D341Med (cell line): Measurements from ENCODE around the gene ILF2.

Experiments used
- DNase-seq: peaks from one replicate; pipeline ENCODE4 v3.0.0; 2012; ENCODE audit warnings: low spot score

ILF2 gene

GRCh38 chr1:153627715-153628626 is 42.8 kb downstream of the ILF2 start, which contains the start of gene S100A1:
Gene S100A1, plus strand, starts transcription at chr1:153628434. Its CDS starts 2,088 bp downstream, at chr1:153630522.
- peak; percentile 30 for DNase-seq

- peak; percentile 41 for DNase-seq
These were observed 43.7 kb downstream of the ILF2 start, which contains the start of gene S100A13 for GRCh38 chr1:153626904-153627714. Gene S100A13, minus strand, starts transcription at chr1:153627505. Its CDS starts 1,033 bp downstream, at chr1:153626472.

- no peak for DNase-seq
These were observed 44.3 kb downstream of the ILF2 start for GRCh38 chr1:153626477-153626903.

- DNase-seq: no peak
These were observed 45.7 kb downstream of the ILF2 start for GRCh38 chr1:153624965-153625611.

- DNase-seq: no peak
These were observed 47.7 kb downstream of the ILF2 start for GRCh38 chr1:153623101-153623500.

- DNase-seq: no peak
These were observed 51.6 kb downstream of the ILF2 start for GRCh38 chr1:153619171-153619570.

GRCh38 chr1:153617663-153618062 is 53.1 kb downstream of the ILF2 start:
- peak; percentile 85 for DNase-seq

GRCh38 chr1:153616917-153617311 is 53.9 kb downstream of the ILF2 start:
- no peak for DNase-seq

- peak; percentile 38 for DNase-seq
These were observed 54.5 kb downstream of the ILF2 start, which contains the start of gene S100A14 for GRCh38 chr1:153616144-153616916. Gene S100A14, minus strand, starts transcription at chr1:153616325. Its CDS starts 467 bp downstream, at chr1:153615858.

GRCh38 chr1:153615406-153615805 is 55.4 kb downstream of the ILF2 start:
- no peak for DNase-seq

- no peak for DNase-seq
These were observed 55.9 kb downstream of the ILF2 start for GRCh38 chr1:153614906-153615305.

- DNase-seq: no peak
These were observed 56.4 kb downstream of the ILF2 start for GRCh38 chr1:153614189-153614900.

- DNase-seq: peak; percentile 24
These were observed 57.4 kb downstream of the ILF2 start for GRCh38 chr1:153613406-153613805.

GRCh38 chr1:153612755-153613331 is 58.0 kb downstream of the ILF2 start, which contains the start of gene S100A16:
Gene S100A16, minus strand, starts transcription at chr1:153613137. Its CDS starts 4,986 bp downstream, at chr1:153608151.
- DNase-seq: peak; percentile 52

- no peak for DNase-seq
These were observed 58.6 kb downstream of the ILF2 start for GRCh38 chr1:153612111-153612754.
